ENCODE results near the gene INF2.
"Not testable (repeated sequence)": the region's sequence is repeated elsewhere in the genome, so short reads cannot be mapped to it uniquely, and the experiment has no call there.

The INF2 gene

DNA sequence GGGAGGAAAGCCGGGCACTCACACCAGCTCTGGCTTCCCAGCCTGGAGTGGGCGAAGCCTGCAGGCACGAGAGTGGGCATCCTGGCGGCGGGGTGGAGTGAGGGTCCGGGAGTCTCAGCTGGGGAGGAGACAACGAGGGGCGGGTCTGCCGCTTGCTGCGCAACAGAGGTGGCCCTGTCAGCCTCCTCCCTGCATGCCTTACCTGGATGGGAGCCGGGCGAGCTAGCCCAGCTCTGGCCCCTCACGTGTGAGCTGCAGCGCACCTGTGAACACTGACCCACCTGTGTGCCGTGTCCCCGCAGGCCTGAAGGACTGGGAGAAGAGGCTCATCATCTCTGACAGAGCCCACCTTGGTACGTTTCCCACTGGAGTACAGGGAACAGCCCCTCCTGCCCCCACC, 49.6 kb downstream of the INF2 start:
- DNase-seq: no peak

DNA sequence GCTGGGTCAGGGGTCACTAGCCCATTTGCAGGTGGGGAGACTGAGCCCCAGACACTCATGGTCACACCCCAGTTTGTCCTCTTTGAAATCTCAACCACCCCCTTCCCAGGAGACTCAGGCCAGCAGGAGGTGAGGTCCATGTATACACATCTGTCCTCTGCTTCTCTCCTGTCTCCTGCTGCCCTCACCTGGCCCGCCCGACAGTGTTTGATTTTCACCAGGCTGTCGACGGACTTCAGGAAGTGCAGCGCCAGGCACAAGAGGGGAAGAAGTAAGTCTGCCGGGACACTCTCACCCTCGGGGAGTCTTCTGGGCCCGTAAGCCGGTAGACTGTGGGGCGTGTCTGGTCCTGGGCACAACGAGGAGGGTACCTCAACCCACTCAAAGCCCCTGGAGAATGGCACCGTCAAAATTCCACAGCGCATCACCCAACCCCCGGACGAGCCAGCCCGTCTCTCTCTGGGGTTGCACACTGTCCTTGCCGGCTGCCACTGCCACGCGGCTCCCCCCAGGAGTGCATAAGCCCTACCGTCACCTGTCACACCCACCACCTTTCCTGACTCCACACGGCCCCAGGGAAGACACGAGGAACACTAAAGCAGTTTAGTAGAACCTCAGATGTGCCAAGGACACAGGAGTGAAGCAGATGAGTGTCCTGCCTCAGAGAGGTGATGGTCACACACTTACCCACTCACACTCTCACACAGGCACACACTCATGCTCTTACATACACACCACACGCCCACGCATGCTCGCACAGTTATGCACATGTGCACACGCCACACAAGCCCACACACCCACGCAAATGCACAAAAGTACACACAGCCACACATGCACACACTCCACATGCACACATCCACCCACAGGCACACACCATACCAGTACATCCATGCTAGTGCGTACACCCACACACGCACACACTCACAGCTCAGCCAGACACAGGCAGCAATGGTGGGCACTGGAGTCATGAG, 50.4 kb downstream of the INF2 start:
- no peak for DNase-seq

DNA sequence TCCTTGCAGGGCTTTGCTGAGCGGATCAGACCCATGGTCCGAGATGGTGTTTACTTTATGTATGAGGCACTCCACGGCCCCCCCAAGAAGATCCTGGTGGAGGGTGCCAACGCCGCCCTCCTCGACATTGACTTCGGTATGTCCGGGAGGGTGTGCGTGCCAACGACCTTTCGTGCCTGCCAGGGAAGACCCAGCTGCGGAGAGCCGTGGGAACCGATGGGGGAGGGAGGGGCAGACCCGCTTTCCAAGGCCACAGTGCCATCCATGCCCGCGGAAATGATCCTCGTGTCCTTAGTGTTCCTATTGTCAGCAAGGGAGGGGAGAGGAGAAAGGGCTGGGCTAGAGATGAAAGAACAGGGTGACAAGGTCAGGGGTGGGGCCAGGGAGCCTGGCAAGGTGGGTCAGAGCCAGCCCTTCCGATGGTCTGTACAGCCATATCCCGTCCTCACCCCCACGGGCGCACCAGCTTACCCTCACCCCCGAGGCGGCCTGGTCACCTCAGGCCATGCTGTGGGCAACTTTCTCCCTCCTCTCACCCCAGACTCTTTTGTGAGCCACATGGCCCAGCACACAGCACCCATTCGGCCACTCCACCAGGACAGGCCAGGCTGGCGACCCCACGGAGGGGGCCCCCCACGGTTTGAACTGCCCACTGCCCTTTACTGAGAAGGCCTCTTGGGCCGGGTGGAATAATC, 51.8 kb downstream of the INF2 start:
- DNase-seq: no peak

DNA sequence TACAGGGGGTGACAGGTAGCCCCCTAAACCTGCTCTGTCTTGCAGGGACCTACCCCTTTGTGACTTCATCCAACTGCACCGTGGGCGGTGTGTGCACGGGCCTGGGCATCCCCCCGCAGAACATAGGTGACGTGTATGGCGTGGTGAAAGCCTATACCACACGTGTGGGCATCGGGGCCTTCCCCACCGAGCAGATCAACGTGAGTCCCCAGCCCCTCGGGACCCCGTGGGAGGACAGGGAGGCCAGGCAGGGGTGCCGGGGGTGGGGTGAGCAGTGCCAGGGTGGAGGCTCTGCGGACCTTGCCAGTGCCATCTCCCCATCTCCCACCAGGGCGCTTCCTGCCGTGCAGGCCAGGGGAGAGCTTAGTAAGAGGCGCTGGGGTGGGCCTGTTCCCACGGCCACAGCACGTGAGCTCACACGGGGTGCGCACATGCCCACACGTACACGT, 52.4 kb downstream of the INF2 start:
- DNase-seq: no peak

DNA sequence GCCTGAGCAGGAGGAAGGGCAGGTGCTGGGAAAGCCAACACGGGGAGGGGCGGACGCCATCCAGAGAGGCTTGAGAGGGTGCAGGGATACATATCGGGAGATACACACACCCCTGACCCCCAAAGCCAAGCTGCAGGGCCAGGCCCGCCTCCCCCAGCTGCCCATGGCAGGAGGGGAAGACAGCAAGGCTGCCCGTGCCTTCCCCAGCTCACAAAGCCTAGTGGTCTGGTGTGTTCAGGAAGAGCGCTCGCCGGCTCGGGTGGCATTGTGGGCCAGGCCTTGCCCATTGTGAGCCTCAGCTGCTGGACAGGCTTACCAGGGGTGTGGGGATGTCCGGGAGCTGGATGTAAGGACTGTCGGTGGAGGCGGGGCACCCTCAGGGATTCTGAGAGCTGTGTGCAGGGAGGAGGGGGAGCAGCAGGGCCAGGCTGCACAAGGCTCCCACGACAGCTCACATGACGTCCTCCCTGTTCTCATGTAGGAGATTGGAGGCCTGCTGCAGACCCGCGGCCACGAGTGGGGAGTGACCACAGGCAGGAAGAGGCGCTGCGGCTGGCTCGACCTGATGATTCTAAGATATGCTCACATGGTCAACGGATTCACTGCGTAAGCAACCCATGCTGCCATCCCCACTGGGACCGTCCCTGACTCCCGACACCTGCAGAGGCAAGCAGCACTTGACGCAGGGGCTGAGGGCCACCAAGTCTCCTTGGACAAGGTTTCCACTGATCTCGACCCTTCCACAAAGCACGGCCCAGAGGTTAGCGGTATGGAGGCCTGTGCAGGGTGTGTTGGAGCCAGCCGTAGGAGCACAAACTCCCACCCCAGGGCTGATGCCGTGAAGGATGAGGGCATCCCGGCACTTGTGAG, 53.4 kb downstream of the INF2 start:
- DNase-seq: no peak

DNA sequence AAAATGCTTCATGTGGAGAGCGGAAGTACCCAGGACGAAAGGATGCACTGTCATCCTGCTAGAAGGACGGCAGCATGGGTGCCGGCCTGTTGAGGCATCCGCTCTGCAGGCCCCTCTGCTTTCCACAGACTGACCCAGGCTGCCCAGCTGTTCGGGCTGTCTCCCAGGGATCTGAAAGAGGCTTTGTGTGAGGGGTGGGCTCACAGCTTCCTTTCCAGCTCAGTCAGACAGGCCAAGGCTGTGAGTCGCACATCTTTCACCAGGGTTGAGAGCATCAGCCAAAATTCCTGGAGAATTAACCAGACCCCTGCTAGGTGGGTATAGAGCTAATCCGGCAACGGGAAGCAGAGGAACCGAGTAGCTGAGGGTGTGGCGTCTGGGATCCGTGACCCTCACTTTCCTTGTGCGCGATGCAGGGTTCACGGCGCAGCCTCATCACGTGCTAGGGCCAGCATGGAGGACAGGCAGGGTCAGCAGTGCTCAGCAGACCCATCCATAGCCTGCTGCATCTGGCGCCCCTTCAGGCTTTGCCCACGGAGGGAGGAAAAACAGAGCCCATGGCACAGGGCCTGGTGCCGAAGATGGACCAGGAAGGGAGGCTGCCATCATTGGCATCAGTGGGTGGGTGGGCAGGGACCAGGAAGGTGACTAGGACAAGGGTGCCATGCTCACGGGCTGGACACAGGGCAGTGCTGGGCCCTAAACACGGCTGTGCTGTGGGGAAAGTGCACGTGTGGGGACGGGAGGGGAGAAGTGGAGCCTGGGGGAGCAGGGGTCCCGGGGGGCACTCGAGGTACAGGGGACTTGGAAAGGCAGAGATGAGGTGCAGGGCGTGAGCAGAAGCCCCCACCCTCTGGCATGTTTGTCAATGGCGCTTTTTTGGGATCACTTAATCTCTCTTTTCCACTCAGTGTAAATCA, 54.3 kb downstream of the INF2 start:
- DNase-seq: no peak

DNA sequence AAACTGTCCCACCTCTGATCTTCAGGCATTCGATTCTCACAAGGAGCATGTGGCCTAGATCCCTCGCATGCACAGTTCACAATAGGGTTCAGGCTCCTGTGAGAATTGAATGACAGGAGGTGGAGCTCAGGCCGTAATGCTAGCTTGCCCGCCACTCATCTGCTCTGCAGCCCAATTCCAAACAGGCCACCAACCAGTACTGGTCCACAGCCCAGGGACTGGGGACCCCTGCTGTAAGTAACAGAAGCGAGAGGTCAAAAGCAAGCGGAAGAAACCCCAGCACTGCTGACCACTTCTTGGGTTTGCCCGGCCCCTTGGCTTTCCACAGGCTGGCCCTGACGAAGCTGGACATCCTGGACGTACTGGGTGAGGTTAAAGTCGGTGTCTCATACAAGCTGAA, 55.1 kb downstream of the INF2 start:
- DNase-seq: no peak

DNA sequence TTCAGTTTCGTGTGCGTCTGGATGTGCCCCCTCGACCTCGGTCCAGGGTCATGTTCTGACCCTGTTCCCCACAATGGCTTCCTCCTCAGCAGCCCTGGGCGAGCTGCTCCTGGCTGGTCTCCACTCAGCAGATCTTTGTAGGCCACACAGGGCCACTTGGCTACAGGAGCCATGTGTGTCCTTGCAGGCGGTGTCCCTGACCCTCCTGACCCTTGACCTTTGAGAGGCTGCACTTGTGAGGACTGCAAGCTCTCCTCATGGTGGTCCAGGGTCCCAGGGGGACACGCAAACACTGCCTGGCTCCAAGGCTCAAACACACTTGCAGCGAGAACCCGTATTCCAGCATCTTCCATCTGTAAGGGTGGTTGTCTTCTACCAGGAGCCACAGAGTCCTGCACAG, 56.0 kb downstream of the INF2 start:
- DNase-seq: no peak

DNA sequence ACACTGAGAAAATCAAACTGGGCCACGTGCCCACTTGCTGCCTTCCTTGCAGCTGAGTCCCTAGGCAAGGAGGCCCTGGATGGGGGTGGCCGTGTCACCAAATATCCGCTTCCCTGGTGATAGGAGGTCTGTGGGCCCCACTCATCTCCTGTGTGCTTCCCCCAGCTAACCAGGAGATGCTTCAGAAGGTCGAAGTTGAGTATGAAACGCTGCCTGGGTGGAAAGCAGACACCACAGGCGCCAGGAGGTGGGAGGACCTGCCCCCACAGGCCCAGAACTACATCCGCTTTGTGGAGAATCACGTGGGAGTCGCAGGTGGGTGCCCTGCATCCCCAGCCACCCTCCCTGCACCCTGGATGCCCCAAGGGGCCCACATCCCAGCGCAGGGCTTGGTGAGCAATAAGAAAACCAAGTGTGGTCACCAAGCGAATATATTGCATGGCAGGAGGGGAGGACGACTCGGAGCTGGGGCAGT, 56.7 kb downstream of the INF2 start:
- DNase-seq: no peak

DNA sequence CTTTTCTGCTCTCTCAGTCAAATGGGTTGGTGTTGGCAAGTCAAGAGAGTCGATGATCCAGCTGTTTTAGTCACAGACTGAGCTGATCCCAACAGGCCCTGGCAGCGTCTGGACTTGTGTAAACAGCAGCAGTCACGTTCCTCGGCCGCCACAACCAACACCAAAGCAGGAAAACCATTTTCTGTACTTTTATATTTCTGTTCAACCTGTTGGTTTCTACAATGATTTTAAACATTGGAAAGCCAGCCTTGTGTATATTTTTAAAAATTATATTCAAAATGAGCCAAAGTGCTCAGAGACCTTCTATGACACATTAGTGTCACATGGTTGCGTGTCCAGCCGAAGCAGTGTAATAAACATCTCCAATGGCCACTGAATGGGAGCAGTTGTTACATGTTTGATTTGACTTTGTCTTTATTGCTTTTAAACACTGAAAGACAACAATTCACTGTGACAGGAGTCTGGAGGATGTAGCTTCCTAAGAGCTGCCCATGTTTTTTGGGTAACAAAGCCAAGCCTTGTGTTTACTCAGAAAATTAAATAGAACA, 57.6 kb downstream of the INF2 start:
- no peak for DNase-seq

DNA sequence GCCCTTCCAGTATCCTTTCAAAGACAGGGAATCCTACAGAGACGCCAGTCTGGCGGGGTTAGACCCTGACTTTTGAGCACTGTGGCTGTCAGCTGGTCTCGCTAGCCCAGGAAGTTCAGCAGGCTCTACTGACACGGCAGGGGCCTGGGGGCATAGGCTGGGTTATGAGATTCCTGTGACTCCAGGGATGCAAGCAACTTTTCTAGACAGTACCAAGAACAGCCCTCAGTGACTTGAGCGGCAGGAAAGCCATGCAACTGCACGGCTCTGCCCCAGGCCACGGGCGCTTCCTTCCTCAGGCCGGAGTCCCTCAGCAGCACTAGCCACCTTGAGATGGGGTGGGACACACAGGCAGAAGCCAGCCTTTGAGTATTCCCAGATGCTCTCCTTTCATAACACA, 58.5 kb downstream of the INF2 start:
- DNase-seq: no peak

DNA sequence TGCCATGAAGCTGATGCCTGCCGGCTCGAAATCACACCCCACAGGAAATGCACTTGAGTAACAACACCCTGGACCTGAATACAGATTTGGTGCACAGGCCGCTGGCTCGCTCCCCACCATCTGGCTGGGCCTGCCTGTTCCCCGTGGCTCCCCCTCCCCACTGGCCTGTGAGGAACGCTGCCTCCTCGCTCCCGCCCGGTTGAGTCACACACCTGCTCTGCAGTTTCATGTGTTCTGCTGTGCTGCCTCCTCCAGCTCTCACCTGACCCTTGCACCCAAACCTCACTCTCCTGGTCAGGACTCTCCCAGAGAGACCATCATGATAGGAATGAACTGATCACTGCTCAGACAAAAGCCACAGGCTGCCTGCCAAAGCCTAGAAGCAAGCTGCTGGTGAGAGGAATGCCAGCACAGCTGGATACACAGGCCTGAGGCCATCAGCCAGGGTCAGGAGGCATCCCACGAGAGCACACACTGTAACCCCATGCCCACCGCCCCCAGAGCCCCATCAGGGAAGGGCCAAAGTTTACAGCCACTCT, 59.8 kb downstream of the INF2 start:
- no peak for DNase-seq

DNA sequence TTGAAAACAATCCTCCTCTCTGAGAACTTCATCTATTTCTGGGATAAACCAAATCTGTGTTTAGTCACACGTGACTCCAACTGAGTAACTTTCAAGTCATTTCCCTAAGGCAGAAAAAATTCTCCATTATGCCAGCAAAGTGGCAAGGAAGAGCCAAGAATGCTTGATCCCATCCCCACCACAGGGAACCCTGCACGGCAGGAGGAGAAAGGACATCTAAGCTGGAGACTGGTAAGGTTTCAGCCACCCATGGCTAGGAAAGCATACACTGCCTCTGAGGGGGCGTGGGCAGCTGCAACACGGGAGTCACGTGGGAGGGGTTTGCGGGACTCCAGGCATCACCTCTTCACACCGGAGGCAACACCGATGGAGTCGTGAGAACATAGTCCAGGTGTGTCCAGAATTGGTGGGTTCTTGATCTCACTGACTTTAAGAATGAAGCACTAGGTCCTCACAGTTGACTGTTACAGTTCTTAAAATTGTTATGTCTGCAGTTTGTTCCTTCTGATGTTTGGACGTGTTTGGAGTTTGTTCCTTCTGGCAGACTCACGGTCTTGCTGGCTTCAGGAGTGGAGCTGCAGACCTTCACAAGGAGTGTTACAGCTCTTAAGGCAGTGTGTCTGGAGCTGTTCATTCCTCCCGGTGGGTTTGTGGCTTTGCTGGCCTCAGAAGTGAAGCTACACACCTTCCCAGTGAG, 60.8 kb downstream of the INF2 start:
- no peak for DNase-seq

DNA sequence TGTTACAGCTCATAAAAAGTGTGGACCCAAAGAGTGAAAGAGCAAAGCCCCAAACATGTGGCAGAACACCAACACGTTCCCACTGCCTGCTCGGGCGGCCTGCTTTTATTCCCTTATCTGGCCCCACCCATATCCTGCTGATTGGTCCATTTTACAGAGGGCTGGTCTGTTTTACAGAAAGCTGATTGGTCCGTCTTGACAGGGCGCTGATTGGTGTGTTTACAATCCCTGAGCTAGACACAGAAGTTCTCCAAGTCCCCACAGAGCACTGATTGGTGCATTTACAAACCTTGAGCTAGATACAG, 61.3 kb downstream of the INF2 start:
- not testable (repeated sequence) for DNase-seq

DNA sequence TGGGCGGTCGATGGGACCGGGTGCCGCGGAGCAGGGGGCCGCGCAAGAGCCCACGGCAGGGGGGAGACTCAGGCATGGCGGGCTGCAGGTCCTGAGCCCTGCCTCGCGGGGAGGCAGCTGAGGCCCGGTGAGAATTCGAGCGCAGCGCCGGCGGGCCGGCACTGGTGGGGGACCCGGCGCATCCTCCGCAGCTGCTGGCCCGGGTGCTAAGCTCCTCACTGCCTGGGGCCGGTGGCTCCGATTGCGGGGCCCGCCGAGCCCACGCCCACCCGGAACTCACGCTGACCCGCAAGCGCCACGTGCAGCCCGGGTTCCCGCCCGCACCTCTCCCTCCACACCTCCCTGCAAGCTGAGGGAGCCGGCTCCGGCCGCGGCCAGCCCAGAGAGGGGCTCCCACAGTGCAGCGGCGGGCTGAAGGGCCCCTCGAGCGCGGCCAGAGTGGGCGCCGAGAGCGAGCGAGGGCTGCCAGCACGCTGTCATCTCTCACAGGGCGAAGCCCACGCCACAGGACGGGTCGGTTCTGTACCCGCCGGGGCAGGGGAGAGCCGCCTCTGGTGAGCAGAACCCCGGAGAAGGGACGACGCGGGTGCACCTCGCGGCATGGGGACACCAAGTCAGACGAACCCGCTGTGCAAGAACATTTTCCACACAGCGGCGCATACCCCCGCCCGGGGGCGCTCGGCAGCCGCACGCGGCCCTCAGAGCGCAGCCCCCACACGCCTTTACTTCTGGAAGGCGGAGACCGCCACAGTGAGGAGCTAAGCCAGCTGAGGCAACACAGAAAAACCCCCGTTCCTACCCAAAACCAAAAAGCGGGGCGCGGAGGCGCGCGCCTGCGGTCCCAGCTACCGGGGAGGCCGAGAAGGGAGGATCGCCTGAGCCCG, 62.4 kb downstream of the INF2 start:
- DNase-seq: no peak

DNA sequence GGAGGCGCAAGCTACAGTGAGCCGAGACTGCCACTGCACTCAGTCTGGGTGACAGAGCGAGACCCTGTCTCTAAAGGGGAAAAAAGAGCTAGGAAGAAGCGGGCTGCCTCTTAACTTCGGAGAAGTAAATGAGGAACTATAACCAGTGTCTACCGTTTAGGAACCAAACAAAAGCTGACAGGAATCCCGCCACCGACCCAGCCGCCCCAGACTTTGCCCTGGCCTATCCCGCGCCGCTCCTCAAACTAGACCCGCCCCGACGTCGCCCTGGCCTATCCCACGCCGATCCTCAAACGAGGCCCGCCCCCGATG, 63.0 kb downstream of the INF2 start:
- no peak for DNase-seq

DNA sequence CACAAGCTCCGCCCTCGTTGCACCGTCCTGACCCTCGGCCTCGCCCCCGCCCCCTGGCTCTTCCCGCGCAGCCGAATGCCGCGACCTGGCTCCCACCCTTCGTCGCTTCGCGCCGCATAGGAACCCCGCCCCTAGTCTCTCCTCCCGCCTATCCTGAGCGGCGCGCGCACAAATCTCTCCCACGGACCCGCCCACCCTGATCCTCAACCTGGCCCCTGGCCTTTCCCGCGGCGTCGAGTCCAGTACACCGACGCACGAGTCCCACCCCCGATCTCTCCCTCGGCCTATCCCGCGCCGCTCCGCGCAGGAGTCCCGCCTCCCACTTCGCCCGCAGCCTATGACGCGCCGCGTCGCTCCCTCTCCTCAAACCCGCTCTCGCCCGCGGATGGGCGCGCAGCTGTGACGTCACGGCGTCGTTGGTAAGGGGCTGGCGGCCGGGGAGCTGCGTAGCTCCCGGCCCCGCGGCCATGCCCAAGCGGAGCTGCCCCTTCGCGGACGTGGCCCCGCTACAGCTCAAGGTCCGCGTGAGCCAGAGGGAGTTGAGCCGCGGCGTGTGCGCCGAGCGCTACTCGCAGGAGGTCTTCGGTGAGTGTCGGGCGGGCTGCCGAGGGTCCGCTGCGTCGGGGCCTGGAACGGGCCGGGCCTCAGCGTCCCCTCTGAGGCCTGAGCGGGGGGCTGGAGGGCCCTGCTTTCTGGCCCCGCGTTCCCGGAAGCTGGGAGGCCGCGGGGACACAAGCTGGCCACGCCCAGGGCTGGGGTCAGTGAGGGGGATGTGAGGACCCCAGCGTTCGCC, 63.5 kb downstream of the INF2 start, which contains the start of gene SIVA1:
Gene SIVA1, plus strand, starts transcription at position 413 of the 793 bp plus-strand sequence. Its CDS starts 55 bp downstream, at position 468.
- DNase-seq: peak; percentile 100

DNA sequence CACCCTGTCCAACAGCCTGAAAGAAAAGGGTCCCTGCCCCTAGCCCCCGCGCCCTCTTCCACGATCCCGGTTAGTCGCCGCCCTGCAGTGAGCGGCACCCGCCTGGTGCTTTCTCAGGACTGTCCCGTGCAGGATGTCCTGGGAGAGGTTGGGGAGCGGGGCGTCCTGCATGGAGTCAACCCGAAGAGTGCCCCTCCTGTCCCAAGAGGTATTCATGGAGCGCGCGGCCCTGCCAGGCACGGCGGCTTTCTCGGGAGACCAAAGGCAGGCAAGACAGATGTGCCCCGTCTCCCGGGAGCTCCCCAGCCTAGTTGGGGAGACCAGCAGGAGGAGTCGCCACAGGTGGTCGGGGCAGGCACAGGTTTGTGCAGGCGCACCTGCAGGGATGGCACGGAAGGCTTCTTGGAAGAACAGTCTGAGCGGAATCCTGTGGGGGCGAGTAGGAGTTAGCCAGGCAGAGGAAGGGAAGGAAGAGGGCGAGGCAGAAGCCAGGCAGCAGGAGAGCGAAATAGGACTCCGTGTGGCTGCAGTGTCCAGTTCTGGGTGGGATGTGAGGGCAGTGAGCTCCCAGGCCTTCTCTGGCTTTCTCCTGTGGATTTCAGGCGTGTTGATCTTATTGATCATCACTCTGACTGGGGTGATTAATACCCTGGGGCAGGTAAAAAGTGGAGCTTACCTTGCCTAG, 64.3 kb downstream of the INF2 start:
- DNase-seq: peak in 2 of 3 donors; percentile 13 to 21

Data from suppressor macrophage treated with lipopolysaccharide for 1 hour (primary cell).